Kidney glomerular epithelial cell (primary cell): ENCODE results near the gene ANKRD31.
"Not testable (repeated sequence)": the region's sequence is repeated elsewhere in the genome, so short reads cannot be mapped to it uniquely, and the experiment has no call there.

ENCODE experiments used
- DNase-seq: peaks from one replicate; lab custom pipeline; 2025; lab: John Stamatoyannopoulos, UW

The ANKRD31 gene

DNA sequence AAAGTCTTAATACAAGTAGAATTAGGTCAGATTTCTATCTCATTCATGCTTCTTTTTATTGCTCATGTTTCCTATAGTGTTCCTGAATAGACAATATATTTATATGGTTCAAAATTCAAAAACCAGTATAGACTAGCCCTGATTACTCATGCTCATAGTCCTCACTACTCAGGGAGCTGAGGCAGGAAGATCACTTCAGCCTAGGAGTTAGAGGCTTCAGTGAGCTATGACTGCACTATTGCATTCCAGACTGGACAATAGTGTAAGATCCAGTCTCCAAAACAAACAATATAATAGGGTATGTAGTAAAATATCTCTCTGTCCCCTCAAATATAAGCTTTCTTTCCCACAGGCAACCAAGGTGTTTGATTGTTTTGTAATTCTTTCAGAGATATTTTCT is 2.4 kb downstream of the ANKRD31 start:
- no peak for DNase-seq

DNA sequence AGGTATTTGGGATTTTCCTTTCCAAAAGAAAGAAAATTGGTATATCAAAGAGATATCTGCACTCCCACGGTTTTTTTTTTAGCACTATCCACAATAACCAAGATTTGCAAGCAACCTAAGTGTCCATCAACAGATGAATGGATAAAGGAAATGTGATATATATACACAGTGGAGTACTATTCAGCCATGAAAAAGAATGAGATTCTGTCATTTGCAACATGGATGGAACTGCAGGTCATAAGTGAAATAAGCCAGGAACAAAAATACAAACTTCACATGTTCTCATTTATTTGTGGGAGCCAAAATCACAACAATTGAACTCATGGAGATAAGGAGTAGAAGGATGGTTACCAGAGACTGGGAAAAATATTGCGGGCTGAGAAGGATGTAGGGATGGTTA is 9.8 kb downstream of the ANKRD31 start:
- no peak for DNase-seq

DNA sequence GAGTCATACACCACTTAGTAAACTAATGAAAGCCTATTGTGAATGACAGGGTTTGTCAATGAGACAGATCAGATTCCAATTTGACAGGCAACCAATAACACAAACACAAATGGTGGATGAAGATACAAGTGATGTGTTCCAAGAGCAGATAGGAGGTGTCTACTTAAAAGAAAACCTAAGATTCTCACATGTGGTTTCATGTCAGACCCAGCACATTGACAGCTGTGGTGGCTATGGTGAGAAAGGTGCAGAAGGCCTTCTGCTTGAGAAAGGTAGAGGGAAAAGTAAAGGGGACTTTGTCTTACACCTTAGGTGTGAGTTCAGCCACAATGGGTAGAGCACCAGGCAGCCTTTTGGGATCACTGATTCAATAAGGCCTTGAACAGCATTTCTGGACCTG is 11.2 kb downstream of the ANKRD31 start:
- DNase-seq: no peak

- not testable (repeated sequence) for DNase-seq
These were observed 15.9 kb downstream of the ANKRD31 start for GRCh38 chr5:75220787-75221186.

DNA sequence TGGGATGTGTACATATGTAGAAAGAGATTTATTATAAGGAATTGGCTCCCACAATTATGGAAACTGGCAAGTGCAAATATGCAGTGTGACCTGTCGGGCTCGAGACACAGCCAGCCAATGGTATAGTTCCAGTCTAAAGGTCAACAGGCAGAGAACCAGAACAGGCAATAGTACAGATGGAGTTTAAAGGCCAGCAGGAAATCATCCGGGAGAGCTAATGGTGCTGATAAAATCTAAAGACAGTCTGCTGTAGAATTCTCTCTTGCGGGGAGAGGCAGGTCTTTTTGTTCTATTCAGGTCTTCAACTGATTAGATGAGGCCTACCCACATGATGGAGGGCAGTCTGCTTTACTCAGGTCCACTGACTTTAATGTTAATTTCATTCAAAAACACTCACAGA is 21.8 kb downstream of the ANKRD31 start:
- no peak for DNase-seq

- no peak for DNase-seq
These were observed 22.3 kb downstream of the ANKRD31 start for GRCh38 chr5:75214409-75214808.

- no peak for DNase-seq
These were observed 33.1 kb downstream of the ANKRD31 start for GRCh38 chr5:75203604-75204003.

- no peak for DNase-seq
These were observed 33.7 kb downstream of the ANKRD31 start for GRCh38 chr5:75202935-75203334.

DNA sequence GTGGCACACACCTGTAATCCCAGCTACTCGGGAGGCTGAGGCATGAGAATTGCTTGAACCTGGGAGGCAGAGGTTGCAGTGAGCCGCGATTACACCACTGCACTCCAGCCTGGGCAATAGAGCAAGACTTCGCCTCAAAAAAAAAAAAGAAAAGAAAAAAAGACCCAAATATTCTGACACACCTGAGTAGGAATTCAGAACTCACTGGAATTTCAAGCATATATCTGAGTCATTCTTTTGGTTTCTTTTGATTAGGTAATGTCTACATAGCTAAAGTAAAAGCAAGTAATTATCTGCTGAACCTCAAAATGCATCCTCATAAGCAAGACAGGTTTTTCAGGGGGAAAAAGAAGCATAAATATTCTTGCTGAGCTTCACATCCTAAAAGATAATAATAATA is 35.9 kb downstream of the ANKRD31 start:
- peak; percentile 36 for DNase-seq

DNA sequence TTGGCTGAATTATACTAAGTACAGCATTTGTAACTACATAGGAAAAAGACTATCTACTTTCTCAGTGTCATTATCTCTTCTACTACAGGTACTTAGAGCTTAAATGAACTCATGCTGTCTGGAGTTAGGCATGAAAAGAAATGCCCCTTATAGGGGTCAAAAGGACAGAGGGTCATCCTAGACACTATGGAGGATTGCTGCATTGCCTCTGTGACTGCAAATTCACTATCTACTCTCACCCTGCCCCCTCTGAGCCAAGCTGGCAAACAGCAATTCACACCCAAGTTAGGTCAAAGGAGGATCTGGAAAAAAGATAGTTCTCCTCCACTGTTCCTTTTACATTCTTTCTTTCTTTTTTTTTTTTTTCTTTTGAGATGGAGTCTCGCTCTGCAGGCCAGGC is 36.7 kb downstream of the ANKRD31 start:
- DNase-seq: no peak

GRCh38 chr5:75199071-75199470 is 37.6 kb downstream of the ANKRD31 start:
- DNase-seq: no peak

DNA sequence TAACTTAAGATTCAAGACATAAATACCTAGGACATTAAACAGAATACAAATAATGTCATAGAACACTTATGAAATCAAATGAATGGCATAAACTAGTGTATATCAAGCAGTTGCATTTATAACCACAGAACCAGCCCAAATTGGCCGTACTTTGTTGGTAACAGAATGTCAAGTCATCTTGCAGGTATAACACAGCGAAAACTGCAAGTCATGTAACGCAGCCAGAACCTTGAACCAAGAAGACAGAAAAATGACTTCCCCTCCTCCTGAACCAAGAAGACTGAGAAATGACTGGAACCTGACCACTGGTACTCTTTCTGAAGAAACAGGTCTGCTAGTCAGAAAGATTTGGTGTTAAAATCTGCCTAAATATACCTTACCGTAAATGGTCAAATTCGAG is 38.9 kb downstream of the ANKRD31 start:
- DNase-seq: no peak

DNA sequence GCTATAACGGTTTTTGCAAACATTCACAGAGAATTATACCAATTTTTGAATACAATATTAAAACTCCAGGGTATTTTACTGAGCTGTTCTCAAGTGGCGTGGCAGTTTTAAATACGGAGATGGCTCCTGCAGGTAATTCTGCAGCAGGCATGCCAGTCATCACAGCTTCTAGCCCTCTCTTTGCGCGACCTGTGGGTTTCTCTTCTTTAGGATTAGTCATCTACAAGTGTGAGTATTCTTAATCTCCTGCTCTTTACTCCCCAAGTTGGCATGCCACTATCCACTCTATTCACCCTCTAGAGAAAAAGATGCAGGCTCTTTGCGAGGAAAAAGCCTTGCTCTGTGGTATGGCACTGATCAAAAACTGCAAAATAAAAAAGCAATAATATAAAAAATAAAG is 43.9 kb downstream of the ANKRD31 start:
- DNase-seq: no peak

DNA sequence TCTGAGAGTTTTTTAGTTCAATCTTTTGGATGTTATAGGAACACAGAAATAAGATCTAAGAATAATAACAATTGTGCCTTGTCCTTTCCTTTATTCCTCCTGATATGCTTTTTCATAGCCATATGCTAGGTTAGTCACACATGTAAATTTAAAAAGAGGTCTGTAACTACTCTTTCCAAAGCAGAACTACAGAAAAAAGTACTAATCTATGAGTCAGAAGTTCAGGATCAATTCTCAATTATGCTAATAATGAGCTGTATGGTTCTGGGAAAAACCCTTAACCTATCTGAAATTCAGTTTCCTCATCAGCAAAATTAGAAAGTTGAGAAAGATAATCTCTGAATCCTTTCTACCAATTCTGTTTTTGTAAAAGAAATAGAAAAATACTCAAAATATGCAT is 44.4 kb downstream of the ANKRD31 start:
- no peak for DNase-seq

DNA sequence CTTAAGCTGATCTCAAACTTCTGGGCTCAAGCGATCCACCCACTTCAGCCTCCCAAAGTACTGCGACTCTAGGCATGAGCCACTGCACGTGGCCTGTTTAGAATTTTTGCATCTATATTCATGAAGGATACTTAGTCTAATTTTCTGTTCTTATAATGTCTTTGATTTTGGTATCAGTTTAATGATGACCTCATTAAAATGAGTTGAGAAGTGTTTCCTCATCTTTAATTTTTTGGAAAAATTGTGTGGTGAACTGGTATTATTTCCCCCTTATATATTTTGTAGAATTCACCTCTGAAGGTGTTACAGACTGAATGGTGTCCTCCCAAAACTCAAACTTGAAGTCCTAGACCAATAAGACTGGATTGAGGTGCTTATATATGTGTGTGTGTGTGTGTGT is 46.5 kb downstream of the ANKRD31 start:
- no peak for DNase-seq

GRCh38 chr5:75189353-75189752 is 47.3 kb downstream of the ANKRD31 start:
- DNase-seq: no peak

- DNase-seq: no peak
These were observed 50.9 kb downstream of the ANKRD31 start for GRCh38 chr5:75185763-75186162.

DNA sequence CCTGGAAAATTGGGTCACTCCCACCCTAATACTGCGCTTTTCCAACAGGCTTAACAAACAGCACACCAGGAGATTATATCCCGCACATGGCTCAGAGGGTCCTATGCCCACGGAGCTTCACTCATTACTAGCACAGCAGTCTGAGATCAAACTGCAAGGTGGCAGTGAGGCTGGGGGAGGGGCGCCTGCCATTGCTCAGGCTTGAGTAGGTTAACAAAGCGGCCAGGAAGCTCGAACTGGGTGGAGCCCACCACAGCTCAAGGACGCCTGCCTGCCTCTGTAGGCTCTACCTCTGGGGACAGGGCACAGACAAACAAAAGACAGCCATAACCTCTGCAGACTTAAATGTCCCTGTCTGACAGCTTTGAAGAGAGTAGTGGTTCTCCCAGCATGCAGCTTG is 60.7 kb downstream of the ANKRD31 start:
- not testable (repeated sequence) for DNase-seq

GRCh38 chr5:75174872-75175271 is 61.8 kb downstream of the ANKRD31 start:
- DNase-seq: not testable (repeated sequence)

DNA sequence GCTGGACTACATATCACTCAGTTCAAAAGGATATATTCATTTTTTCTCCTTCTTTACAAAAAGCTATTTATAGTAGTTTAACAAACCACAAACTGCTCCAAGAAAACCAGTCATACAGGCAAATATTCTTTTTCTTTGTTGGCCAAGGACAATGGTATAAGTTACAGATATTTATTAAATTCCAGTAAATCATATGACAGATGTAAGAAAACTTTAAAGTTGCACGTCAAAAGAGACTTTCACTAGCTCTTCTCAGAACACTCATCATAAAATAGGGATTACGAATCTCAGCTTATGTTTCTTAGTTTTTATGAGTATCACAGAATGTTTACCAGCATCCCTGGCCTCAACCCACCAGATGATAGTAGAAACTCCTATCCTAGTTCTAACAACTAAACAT is 67.2 kb downstream of the ANKRD31 start:
- DNase-seq: no peak

GRCh38 chr5:75168026-75168735 is 68.5 kb downstream of the ANKRD31 start:
- DNase-seq: no peak

DNA sequence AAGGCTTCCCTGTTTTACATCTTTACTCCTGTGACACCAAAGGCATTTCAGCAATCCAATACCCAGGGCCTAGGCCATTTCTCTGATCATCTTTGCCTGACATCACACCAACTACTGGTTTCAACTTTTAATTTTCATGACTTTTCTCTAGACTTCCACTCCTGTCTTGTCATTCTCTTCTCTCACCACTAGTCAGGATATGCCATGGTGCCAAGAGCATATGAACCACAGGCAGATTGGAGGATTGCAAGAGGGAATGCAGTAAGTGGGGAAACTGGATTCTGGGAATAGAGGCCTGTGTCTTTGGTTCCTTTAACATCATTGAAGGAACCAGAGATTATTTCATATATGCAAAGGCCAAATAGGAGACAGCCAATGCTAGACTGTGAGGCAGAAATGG is 69.3 kb downstream of the ANKRD31 start:
- DNase-seq: no peak

DNA sequence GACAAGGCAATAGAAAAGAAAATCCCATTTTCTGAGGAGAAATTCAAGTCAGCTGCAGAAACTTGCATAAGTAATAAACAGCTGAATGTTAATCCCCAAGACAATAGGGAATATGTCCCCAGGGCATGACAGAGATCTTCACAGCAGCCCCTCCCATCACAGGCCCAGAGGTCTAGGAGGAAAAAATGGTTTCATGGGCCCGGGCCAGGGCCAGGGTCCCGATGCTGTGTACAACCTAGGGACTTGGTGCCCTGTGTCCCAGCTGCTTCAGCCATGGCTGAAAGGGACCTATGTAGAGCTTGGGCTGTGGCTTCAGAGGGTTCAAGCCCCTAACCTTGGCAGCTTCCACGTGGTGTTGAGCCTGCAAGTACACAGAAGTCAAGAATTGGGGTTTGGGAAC is 75.2 kb downstream of the ANKRD31 start:
- not testable (repeated sequence) for DNase-seq

DNA sequence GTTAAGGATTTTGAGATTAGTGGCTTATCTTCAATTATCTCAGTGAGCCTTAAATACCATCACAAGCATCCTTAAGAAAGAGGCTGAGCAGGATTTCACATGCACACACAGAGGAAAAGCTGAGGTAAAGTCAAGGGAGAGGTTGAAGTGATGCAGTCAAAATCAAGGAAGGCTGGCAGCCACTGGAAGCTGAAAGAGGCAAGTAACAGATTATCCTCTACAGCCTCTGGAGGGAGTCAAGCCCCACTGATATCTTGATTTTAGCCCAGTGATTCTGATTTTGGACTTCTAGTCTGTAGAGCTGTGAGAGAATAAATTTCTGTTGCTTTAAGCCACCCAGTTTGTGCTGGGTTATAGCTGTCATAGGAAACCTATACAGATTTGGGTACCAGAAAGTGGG is 80.1 kb downstream of the ANKRD31 start:
- DNase-seq: no peak

GRCh38 chr5:75152860-75153259 is 83.8 kb downstream of the ANKRD31 start:
- no peak for DNase-seq
